A673 (cell line): ENCODE results near the gene SFMBT2. TPM values are rescaled to one million over a fixed set of nuclear protein-coding genes. Genes with fewer than 3 reads are reported as not detected.
"Not testable (repeated sequence)": the region's sequence is repeated elsewhere in the genome, so short reads cannot be mapped to it uniquely, and the experiment has no call there.

ENCODE experiments used
- BruUV-seq: library from RNA; stranded (reverse); fragments of 400-500 nt; replicated peaks from 2 replicates; lab custom pipeline; 2021; lab: Mats Ljungman, UMichigan
- CTCF ChIA-PET: fragments of 300-600 bp; sonication (Branson Sonifier 250); formaldehyde crosslinking; loops from one replicate; lab custom pipeline; 2022; ENCODE audit warnings: antibody characterized with exemption; lab: Charles Lee
- POLR2A ChIA-PET: fragments of 300-600 bp; sonication (Branson Sonifier 250); formaldehyde crosslinking; loops from one replicate; lab custom pipeline; 2022; ENCODE audit warnings: antibody characterized with exemption; ENCODE audit not compliant: low non-redundant PET; lab: Charles Lee
- DNase-seq: peaks from one replicate; pipeline ENCODE4 v3.0.0-alpha.2; 2015; ENCODE audit warnings: low spot score
- H3K27ac ChIP-seq: fragments of 200-600 bp; sonication (generic); 2 replicates; pipeline ENCODE4 v1.5.1; 2016; ENCODE audit warnings: mixed run types, low read depth, mild to moderate bottlenecking, mixed read lengths, antibody characterized with exemption, low read length; ENCODE audit not compliant: poor library complexity, severe bottlenecking
- H3K27me3 ChIP-seq: fragments of 200-600 bp; sonication (generic); replicated peaks from 2 replicates; pipeline ENCODE4 v1.6.1; 2017; ENCODE audit warnings: mixed run types, low read depth, mild to moderate bottlenecking, mixed read lengths, antibody characterized with exemption, low read length; ENCODE audit not compliant: insufficient read depth, poor library complexity
- H3K36me3 ChIP-seq: fragments of 200-600 bp; sonication (generic); 2 replicates; pipeline ENCODE4 v1.6.1; 2016; ENCODE audit warnings: mixed run types, mild to moderate bottlenecking, mixed read lengths, antibody characterized with exemption, low read length; ENCODE audit not compliant: insufficient read depth, poor library complexity, severe bottlenecking
- H3K4me1 ChIP-seq: fragments of 200-600 bp; sonication (generic); 2 replicates; pipeline ENCODE4 v1.6.1; 2017; ENCODE audit warnings: mixed run types, mild to moderate bottlenecking, mixed read lengths, antibody characterized with exemption, low read length; ENCODE audit not compliant: insufficient read depth, poor library complexity, severe bottlenecking
- H3K4me3 ChIP-seq: fragments of 200-600 bp; sonication (generic); 2 replicates; pipeline ENCODE4 v1.5.1; 2016; ENCODE audit warnings: low read depth, mixed run types, mild to moderate bottlenecking, mixed read lengths, low read length; ENCODE audit not compliant: poor library complexity, severe bottlenecking
- H3K9me3 ChIP-seq: fragments of 200-600 bp; sonication (generic); 2 replicates; pipeline ENCODE4 v1.6.1; 2016; ENCODE audit warnings: mixed run types, low read depth, mild to moderate bottlenecking, mixed read lengths, antibody characterized with exemption, low read length; ENCODE audit not compliant: poor library complexity, severe bottlenecking
- EZH2 ChIP-seq: fragments of 200-600 bp; sonication (generic); IDR thresholded peaks from 2 replicates; pipeline ENCODE4 v1.6.1; 2017; ENCODE audit warnings: borderline replicate concordance, low read depth, mild to moderate bottlenecking, mixed read lengths, antibody characterized with exemption, low read length; ENCODE audit not compliant: poor library complexity, severe bottlenecking
- intact Hi-C: fragments of 100-400 bp; cut with micrococcal nuclease; formaldehyde crosslinking; loops from one replicate; pipeline ENCODE4 v1.10.0; 2022; ENCODE audit not compliant: unreplicated experiment
- total RNA-seq: library from RNA; stranded (reverse); gene quantifications from 2 replicates; pipeline ENCODE4 v1.2.3, GENCODE V29; 2021
- TF ChIP-seq, protein P1 (sequence below): fragments of 300-800, 200-600 bp; sonication (generic); conservative IDR thresholded peaks from 2 replicates; pipeline ENCODE4 v1.5.1; 2017; ENCODE audit warnings: low read depth, mild to moderate bottlenecking, antibody characterized with exemption, low read length, moderate library complexity, mixed read lengths

The SFMBT2 gene
- total RNA-seq, 1 experiment from 2014 or later, result 8.2 TPM

DNA sequence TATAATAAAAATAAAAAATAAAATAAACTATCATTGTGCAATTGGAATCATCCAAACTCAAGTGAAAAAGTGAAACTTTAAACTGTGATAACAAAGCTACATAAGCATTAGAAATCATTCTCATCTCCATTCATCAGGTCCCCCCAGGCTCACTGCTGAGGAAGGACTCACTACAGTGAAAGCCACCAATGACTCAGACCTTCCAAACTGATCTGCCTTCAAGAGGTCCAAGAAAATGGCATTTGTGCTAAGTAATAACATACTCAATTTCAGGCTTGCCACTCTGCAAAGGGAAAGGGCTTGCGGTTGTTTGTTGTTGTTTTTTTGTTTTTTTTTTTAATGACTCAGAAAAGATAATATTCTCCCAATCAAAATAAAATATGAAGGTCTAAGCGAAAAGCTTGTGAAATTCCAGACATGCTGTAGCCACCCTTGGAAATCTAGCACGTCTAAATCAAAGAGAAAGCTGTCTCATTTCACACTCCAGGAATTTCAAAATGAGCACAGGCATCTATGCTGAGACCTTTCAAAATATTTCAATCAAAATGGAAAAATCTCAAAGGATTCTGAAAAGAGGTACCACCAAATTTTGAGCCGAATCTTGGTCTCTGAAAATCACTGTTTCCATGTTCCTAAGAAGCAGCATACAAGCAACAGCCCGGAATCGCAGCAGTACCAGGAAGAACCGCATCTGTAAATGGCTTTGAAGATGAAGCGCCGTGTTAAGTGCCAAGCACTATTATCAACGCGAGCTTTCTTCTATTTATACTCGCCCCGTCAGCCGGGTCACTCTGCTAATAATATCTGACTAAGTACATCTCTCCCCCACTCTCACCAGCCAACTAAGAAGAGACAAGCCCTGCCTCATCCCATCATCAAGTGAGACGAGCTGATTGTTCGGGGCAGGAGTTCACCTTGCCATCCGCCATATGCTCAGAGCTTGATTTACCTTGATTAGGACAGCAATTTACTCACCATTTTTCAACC, 13.5 kb downstream of the SFMBT2 start:
- CTCF ChIA-PET, result no interaction called here
- no peak overlapping the region for H3K27ac ChIP-seq
- no peaks in the 10 kb centered on the region for H3K9me3 ChIP-seq
- no peak overlapping the region for H3K4me3 ChIP-seq
- H3K36me3 ChIP-seq, result no peaks in the 10 kb centered on the region
- no peaks in the 10 kb centered on the region for H3K4me1 ChIP-seq
- no peak for DNase-seq
- TF ChIP-seq, protein P1, sequence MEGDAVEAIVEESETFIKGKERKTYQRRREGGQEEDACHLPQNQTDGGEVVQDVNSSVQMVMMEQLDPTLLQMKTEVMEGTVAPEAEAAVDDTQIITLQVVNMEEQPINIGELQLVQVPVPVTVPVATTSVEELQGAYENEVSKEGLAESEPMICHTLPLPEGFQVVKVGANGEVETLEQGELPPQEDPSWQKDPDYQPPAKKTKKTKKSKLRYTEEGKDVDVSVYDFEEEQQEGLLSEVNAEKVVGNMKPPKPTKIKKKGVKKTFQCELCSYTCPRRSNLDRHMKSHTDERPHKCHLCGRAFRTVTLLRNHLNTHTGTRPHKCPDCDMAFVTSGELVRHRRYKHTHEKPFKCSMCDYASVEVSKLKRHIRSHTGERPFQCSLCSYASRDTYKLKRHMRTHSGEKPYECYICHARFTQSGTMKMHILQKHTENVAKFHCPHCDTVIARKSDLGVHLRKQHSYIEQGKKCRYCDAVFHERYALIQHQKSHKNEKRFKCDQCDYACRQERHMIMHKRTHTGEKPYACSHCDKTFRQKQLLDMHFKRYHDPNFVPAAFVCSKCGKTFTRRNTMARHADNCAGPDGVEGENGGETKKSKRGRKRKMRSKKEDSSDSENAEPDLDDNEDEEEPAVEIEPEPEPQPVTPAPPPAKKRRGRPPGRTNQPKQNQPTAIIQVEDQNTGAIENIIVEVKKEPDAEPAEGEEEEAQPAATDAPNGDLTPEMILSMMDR, result no peak
- no peak for TF ChIP-seq EZH2
- POLR2A ChIA-PET, result no interaction called here
- peaks cover 10% of the 10 kb centered on the region for H3K27me3 ChIP-seq
- BruUV-seq, result no TSS peak
- intact Hi-C loops, result no loop called here

DNA sequence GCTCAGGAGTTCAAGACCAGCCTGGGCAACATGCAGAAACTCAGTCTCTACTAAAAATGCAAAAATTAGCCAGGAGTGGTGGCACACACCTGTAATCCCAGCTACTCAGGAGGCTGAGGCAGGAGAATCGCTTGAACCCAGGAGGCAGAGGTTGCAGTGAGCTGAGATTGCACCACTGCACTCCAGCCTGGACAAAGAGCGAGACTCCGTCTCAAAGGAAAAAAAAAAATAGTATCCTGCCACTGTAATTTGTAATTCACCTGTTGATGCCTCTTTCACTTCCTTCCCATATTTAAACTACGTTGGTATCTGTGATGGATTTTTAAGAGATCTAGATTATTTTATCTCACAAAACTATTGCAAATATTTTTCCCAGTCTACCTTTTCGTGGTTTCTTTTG, 18.5 kb downstream of the SFMBT2 start:
- H3K4me1 ChIP-seq, BruUV-seq, H3K27ac ChIP-seq, DNase-seq, H3K36me3 ChIP-seq, H3K4me3 ChIP-seq, H3K9me3 ChIP-seq, intact Hi-C loops, CTCF ChIA-PET, POLR2A ChIA-PET: not testable (repeated sequence)
- H3K27me3 ChIP-seq, result peaks cover 11% of the 10 kb centered on the region

DNA sequence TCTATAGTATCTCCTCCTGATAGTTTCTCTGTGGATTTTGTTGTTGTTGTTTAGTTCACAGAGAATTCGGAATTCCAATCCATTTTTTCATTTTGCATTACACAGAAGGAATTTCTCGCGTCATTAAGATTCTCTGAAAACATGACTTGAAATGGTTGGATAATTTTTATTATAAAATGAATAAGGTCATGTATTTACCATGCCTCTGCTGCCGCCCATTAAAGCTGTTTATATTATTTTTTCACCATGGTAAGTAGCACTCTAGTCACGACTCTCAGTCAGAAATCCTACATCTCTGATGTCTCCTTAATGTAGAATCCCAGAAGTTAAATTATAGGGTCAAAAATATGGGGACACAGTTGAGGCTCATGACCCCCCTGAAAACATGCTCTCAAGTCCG, 19.1 kb downstream of the SFMBT2 start:
- BruUV-seq, result no TSS peak
- Histone ChIP-seq H3K4me3 (no peak overlapping the region), H3K27me3 (peaks cover 11% of the 10 kb centered on the region), H3K4me1 (no peaks in the 10 kb centered on the region), H3K9me3 (no peaks in the 10 kb centered on the region), H3K27ac (no peak overlapping the region), H3K36me3 (no peaks in the 10 kb centered on the region)
- intact Hi-C loops, result no loop called here
- ChIA-PET POLR2A (no interaction called here), CTCF (no interaction called here)
- TF ChIP-seq, protein P1, result no peak
- no peak for TF ChIP-seq EZH2
- no peak for DNase-seq

DNA sequence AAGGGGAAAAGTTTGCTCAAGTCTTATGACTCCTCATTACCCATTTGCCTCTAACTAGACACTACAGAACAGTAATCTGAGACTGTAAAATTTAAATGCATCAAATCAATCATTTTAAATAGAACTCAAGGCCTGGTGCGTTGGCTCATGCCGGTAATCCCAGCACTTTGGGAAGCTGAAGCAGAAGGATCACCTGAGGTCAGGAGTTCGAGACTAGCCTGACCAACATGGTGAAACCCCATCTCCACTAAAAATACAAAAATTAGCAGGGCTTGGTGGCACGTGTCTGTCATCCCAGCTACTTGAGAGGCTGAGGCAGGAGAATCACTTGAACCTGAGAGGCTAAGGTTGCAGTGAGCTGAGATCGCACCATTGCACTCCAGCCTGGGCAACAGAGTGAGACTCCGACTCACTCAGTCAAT, 20.1 kb downstream of the SFMBT2 start:
- H3K27ac ChIP-seq, DNase-seq, H3K9me3 ChIP-seq, H3K4me3 ChIP-seq, CTCF ChIA-PET, POLR2A ChIA-PET, BruUV-seq, H3K36me3 ChIP-seq, H3K4me1 ChIP-seq, intact Hi-C loops: not testable (repeated sequence)
- peaks cover 11% of the 10 kb centered on the region for H3K27me3 ChIP-seq
